Endometrial microvascular endothelial cells (primary cell): ENCODE data around the gene C11orf91. TPM values are rescaled to one million over a fixed set of nuclear protein-coding genes. Genes with fewer than 3 reads are reported as not detected.
"Not testable (repeated sequence)": the region's sequence is repeated elsewhere in the genome, so short reads cannot be mapped to it uniquely, and the experiment has no call there.

Experiments
- in situ Hi-C: cut with HindIII; loops from 2 replicates; pipeline ENCODE4 v1.10.0; 2017; ENCODE audit warnings: low sequenced_read_pairs, low pct_unique_long_range_greater_than_20kb; ENCODE audit errors: inconsistent ontology term
- total RNA-seq: library from RNA; depleted of rRNA; stranded (reverse); fragments of >200 nt; gene quantifications from one replicate; pipeline ENCODE4 v1.2.3, GENCODE V29; 2015; ENCODE audit errors: inconsistent ontology term

The C11orf91 gene
- total RNA-seq, 1 donor from 2014 or later: not detected

DNA sequence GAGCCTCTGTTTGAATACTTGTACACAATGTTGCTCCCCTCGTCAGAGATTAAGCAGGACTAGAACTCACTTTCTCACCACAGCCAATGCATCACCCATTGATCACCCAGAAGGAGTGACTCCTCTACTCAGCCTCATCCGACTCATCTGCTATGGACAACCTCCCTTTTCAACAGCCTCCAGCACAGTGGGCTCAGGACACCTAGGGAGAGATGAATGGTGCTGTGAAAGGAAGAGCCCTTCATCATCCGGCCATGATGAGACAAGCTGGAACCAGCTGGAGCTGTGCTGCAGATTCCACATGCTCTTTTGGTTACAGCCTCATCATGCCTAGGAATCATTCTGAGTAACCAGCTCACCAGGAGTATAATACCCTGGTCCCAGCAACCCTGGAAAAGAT lies 15.5 kb downstream of the C11orf91 start:
- in situ Hi-C loops: no loop called here

DNA sequence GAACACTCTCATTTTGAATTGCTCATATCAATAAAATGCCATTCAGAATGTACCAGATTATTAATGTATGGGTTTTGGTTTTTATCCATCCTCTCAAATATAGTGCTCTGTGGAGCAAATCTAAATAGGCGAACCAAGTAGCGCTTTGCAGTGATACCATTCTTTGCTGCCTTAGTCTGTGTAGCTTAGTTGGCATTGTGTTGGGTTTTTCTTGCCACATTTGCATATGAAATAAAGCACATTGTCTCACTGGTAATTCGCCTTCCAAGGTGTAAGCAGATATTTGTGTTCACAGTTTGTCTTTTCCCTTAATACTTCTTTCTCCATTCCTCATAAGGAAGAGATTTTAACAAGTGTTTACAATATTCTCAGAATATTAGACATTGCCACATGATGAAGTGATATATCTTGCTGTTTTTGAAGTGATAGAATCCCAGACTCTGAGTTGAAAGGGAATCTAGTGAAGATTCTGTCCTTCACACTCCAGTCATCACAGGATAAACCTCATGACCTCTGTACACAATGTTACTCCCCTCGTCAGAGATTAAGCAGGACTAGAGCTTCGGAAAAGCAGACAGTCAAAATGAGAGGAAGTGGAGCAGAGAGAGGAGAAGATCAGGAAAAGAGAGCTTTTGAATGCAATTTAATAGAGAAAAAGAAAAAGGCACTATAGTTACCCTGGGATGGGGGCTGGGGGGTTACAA lies 16.5 kb downstream of the C11orf91 start:
- in situ Hi-C loops: no loop called here

DNA sequence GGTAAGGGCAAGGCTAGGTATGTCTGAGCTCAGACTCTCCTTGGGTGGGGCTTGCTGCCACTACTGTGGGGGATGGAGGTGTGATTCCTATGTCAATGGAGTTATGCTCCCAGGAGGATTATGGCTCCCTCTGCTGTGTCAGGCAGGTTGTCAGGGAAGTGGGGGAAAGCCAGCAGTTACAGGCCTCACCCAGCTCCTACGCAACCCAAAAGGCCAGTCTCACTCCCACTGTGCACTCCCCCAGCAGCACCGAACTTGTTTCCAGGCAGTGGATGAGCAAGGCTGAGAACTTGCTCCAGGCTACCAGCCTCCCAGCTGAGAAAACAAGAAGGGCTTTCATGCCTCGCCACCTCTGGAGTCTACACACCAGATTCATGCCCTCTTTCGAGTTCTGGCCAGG lies 18.2 kb downstream of the C11orf91 start:
- in situ Hi-C loops: no loop called here

DNA sequence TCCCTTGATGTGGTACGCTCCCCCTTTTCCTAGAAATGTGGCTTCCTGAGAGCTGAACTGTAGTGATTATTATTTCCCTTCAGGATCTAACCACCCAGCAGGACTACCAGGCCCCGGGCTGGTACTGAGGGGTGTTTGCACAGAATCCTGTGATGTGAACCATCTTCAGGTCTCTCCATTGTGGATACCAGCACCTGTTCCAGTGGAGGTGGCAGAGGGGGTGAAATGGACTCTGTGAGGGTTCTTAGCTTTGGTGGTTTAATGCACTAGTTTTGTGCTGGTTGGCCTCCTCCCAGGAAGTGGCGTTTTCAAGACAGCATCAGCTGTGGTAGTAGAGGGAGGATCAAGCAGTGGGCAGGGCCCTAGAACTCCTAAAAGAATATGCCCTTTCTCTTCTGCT lies 18.6 kb downstream of the C11orf91 start:
- in situ Hi-C loops: no loop called here

DNA sequence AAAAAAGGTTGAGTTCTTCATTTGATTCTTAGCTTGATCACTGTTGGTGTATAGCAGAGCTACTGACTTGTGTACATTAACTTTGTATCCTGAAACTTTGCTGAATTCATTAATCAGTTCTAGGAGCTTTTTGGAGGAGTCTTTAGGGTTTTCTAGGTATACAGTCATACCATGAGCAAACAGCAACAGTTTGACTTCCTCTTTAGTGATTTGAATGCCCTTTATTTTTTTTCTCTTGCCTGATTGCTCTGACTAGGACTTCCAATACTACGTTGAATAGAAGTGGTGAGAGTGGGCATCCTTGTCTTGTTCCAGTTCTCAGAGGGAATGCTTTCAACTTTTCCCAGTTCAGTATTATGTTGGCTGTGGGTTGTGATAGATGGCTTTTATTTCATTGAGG lies 22.0 kb downstream of the C11orf91 start:
- in situ Hi-C loops: not testable (repeated sequence)

DNA sequence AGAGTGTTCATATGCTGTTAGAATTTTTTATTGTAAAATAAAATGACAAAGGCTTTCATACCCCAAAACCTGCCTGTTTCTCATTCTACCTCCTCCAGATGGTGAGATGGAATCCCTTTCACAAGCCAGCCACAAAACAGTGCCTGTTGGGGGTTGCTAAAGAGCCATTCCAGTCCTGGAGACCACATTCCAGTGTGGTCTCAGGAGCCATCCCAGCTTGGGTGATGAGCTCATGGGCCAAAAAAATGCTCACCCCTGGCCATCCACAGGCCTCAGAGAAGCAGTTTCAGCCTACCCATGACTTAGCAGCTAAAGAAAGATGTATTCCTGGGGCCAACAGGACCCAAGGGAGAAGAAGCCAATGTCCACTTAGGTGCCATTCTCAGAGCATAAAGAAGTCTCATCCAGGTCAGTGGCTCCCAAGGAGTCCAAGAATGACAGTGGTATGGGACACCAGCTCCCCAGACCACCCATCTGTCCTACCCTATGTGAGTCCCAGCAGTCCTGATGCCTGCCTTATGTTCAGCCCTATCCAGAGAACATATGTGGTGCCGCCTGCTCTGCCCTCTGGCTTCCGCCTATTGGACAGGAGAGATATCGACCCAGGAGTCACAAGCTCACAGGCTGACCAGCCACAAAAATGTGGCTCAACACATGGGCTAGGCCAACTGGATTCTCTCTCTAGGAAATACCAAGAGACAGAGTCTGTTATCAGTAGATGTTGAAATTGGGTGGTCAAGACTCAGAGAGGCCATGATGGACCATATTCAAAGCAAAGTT lies 26.4 kb downstream of the C11orf91 start:
- in situ Hi-C loops: no loop called here

DNA sequence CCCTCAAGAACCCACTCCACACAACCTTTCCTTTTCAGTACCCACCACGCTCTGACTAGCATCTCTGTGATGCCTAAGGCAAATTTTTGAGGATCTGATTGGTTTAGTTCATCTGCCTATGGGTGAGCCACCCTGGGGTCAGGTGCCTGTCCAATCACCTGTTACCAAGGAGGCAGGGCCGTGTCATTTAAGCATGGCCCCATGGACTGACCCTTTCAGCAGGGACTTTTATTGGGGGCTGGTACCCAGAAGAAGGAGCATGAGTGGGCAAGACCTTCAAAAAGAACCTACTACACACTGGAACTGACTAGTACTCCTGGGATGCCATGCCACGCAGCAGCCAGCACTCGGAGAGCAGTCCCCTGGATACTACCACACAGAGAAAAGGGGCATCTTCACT lies 28.4 kb downstream of the C11orf91 start:
- in situ Hi-C loops: no loop called here

DNA sequence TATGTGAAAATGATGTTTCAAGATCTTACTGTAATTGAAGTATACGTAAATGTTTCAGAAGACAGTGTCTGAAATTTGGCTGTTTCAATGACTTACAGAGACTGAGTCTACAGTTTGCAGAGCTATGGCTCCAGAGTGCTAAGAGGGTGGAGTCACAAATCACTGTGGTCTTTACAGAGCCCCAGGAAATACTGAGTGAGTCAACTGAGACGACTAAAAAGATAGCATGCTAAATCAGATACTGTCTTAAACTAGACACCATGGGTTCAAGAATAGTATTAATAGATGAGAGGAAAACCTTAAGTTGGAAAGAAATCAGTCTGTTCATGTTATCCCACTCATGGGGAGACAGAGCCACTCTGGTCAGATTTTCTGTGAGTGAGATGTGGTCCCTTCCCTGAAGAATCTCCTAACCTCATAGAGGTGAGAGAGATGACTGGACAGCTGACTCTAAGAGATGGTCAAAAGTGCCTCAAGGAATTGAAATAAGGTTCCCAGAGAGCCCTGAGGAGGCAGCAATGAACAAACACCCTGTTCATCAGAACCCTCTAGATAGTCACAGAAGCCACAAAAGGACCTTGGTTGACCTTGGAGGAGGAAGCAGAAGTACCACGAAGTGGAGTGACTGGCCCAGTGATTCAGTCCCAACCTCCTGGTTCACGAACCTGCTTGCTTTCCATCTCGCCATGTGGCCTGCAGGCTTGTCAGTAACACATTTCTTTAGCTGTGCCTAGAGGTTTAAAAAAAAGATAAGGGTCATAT lies 30.2 kb downstream of the C11orf91 start:
- in situ Hi-C loops: no loop called here

DNA sequence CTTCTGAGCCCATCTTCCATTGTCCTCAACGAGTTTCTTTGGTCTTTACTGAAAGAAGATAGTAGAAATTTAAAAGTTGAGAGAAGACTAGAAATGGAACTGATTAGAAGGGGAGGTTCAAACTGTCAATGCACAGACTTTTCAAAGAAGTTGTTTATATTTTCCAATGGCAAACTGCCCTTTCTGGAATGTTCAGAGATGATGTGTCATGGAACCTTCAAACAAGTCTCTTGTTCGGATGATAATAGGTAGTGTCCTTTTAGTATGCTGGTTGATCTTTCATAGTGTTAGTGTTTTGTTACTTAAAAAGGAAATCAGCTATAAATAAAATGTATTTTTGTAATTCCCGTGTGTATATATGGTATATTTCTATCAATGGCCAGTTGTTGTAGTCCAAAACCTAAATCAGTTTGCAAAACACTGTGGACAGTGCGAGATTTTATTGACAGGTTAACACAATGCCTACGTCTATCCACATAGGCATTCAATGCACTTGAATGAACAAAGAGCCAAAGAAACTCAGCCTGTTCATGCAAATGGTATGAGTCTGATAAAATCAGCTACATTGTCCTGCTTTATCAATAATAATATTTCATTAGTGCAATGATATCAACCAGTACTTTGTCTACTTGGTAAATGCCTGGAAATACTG lies 30.9 kb downstream of the C11orf91 start:
- in situ Hi-C loops: no loop called here

DNA sequence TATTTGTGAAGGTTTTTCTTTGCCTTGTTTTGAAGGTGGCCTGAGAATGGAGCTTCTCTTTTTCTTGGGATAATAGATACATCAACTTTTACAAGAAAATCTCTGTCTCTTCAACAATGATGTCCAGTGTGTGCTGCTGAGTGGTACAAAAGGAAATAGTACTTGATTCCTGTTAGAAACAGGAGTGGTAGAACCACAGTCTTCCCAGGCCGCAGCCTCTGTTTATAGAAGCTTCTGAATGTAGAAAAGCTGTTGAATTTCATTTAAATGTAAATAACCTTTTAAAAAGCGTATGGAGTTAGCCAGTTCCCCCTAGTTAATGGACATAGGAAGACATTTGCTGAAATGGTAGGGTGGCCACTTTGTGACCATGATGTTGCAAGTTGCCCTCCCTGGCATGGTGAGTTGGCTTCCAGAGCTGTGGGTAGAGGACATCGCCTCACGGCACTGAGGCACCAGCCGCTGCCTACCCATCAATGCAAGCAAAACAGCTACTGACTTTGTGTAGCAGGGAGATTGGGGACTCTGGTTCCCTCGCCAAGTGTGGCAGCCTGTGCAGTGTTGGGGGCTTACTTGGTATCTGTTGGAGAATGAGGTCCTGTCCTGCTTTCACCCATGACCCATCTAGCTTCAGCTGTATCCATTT lies 31.6 kb downstream of the C11orf91 start:
- in situ Hi-C loops: no loop called here

DNA sequence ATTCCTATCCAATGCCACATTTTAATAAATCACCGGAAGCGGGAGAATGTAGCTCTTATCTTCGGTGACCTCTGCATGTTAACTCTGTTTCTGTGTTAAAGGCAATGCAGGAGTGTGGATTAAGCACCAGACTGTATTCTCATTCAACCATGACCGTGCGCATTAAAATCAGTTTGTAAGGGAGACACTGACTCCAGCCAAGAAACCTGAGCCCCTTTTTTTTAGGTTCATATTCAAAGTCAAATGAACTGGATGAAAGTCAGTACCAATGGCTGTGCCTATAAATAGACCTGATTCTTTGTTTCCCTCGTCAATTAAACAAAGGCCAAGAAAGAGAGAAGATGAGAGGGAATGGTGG lies 32.2 kb downstream of the C11orf91 start:
- in situ Hi-C loops: no loop called here

DNA sequence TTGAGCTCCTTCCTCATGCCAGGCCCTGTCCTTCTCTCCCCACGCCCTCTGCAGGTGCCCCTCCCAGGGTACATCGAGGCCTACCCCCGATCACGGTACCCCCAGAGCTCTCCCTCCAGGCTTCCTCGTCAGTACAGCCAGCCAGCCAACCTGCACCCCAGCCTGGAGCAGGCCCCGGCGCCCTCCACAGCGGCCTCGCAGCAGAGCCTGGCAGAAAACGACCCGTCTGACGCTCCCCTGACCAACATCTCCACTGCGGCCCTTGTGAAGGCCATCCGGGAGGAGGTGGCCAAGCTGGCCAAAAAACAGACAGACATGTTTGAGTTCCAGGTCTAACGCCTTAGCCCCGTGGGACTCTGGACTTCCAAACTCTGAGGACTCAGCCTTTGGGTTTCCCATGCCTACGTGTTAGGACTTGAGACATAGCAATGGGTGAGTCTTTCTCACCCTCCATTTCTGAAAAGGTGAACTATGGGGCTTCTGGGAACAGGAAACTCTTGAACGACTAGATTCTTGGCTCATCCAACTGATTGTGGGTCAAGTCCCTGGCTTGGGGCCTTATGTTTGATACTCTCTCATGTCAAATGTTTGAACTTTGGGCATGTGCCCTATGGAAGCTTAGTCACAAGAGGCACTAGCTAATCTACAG lies 32.7 kb downstream of the C11orf91 start:
- in situ Hi-C loops: no loop called here

DNA sequence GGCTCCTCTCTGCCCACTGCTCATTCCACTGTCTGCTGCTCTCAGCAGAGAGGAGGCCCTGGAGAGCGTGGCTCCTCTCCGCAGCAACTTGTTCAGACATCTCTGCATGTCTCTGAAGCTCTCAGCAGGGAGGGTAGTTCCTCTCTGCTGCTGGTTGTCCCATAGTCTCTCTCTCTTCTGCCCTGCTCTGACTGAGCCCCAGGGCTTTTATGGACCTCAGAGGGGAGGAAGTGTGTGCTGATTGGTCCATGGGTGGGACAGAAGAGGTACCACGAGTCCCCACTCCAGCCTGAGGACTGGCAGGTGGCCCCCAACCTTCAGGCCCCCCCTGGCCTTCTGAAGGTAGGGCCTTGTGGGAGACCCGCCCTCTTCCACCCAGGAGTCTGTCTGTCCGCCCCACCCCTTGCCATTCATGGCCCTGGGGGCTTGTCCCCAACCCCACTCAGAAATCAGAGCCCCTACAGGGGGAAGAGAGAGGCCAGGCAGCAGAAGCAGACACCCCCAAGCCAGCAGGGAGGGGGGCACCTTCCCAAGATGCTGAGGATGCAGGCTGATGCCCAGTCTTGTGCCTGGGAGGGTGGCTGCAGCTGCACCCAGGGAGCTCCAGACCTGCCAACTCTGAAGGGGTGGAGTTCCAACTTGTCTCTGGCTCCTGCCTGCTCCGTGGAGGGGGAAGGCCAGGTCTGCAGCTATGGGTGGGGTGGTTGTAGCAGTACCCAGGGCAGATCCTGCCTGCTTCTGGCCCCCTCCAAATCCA lies 35.1 kb downstream of the C11orf91 start:
- in situ Hi-C loops: no loop called here

DNA sequence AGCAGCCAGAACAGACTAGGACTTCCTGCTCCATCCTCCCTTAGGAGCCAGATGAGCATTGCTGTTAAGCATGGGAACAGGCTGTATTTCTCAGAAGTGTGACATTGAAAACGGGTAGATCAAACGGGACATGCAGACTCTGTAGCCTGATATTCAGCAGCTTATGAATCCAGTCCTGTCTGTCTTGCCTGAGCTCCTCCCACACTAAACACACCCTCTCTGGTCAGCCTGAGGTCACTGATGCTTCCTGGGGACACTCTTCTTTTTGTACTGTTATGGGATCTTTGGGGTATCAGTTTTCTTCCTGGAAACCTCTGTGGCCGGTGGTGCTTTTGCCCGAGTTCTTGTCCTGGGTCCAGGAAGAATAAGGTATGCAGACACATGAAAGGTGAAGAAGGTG lies 35.8 kb downstream of the C11orf91 start:
- in situ Hi-C loops: no loop called here

DNA sequence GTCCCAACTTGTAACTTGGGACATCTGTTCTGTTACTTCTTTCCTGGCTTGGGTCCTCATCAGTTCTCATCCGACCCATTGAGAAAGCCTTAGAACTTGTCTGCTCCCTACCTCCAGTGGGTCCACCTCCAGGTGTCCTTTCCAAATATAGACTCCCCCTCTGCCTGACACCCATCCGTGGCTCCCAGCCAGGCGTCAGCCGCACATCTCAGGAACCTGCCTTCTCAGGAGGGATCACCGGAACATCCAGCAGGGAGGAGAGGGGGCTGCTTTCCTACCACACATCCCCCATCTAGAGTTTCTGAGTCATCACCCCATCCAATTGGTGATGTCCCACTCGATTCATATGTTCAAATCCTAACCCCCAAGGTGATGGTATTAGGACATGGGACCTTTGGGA lies 36.5 kb downstream of the C11orf91 start:
- in situ Hi-C loops: no loop called here

DNA sequence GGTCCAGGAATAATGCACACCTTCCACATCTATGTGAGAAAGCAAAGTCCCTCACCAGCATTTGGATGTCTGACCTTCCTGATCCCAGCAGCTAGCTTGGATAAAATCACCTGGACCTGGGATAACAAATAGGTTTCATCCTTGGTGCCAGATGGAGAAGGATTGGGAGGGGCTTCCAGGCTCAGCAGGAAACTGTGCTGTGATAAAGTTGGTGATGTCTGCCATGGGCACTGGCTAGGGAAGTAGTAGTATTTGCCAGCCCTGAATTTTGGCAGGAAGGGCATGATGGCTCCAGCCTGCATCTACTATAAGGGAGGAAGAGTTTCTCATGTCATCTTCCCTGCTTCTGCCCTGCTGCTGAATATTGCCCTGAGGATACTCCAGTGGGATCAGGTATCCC lies 37.5 kb downstream of the C11orf91 start:
- in situ Hi-C loops: no loop called here

DNA sequence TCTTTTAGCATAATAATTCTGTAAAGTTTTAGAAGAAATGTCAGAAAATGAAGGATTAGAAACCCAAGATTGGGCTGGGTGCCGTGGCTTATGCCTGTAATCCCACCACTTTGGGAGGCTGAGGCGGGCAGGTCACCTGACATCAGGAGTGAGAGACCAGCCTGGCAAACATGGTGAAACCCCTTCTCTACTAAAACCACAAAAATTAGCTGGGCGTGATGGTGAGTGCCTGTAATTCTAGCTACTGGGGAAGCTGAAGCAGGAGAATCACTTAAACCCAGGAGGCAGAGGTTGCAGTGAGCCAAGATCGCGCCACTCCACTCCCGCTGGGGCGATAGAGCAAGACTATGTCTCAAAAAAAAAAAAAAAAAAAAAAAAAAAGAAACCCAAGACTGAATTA lies 39.1 kb downstream of the C11orf91 start:
- in situ Hi-C loops: not testable (repeated sequence)

DNA sequence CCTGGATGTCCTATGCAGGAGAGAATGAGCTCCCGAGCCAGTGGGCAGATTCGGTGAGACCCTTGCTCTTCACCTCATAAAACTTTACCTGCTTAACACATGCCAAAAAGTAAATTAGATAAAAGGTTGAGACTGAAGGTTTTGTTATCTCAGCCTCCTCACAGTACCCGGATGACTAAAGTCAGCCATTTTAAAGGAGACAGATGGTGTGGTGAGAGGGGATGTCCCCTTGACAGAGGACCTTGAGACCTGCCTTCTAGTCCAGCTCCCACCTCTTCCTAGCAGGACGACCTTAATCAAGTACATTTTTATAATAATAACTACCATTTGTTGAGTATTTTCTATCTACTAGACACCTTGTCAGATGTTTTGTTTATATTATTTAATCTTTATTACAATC lies 39.7 kb downstream of the C11orf91 start:
- in situ Hi-C loops: no loop called here
